ENCODE data around the gene C1QTNF5.

C1QTNF5 gene

GRCh38 chr11:119359365-119360214 lies 18.9 kb upstream of the C1QTNF5 start:
- DNase-seq (ENCODE audit: low read depth): no peak

GRCh38 chr11:119357074-119357473 lies 16.4 kb upstream of the C1QTNF5 start:
- no peak for DNase-seq (ENCODE audit: low read depth)

GRCh38 chr11:119356349-119357031 lies 15.8 kb upstream of the C1QTNF5 start:
- peak; percentile 66 for DNase-seq (ENCODE audit: low read depth)

- no peak for DNase-seq (ENCODE audit: low read depth)
These were observed 14.6 kb upstream of the C1QTNF5 start for GRCh38 chr11:119355091-119355843.

GRCh38 chr11:119352857-119353260 lies 12.2 kb upstream of the C1QTNF5 start:
- no peak for DNase-seq (ENCODE audit: low read depth)

- no peak for DNase-seq (ENCODE audit: low read depth)
These were observed 10.5 kb upstream of the C1QTNF5 start for GRCh38 chr11:119351232-119351631.

- no peak for DNase-seq (ENCODE audit: low read depth)
These were observed 9.6 kb upstream of the C1QTNF5 start for GRCh38 chr11:119350302-119350701.

- DNase-seq (ENCODE audit: low read depth): no peak
These were observed 7.4 kb upstream of the C1QTNF5 start for GRCh38 chr11:119347940-119348605.

- no peak for DNase-seq (ENCODE audit: low read depth)
These were observed 6.6 kb upstream of the C1QTNF5 start for GRCh38 chr11:119347242-119347641.

- no peak for DNase-seq (ENCODE audit: low read depth)
These were observed 5.9 kb upstream of the C1QTNF5 start, which contains the start of gene MFRP for GRCh38 chr11:119346605-119347004. Gene MFRP (minus strand): TSS chr11:119346705. CDS start chr11:119346513, 192 bp downstream.

- DNase-seq (ENCODE audit: low read depth): no peak
These were observed 5.0 kb upstream of the C1QTNF5 start for GRCh38 chr11:119345685-119346084.

GRCh38 chr11:119344291-119345010 lies 3.8 kb upstream of the C1QTNF5 start:
- no peak for DNase-seq (ENCODE audit: low read depth)

GRCh38 chr11:119343726-119344125 lies 3.0 kb upstream of the C1QTNF5 start:
- no peak for DNase-seq (ENCODE audit: low read depth)

- no peak for DNase-seq (ENCODE audit: low read depth)
These were observed 1.9 kb upstream of the C1QTNF5 start for GRCh38 chr11:119342362-119343130.

- DNase-seq (ENCODE audit: low read depth): no peak
These were observed 1.3 kb upstream of the C1QTNF5 start for GRCh38 chr11:119342023-119342300.

- no peak for DNase-seq (ENCODE audit: low read depth)
These were observed 739 bp upstream of the C1QTNF5 start for GRCh38 chr11:119341222-119342022.

GRCh38 chr11:119339589-119340334 lies 921 bp downstream of the C1QTNF5 start:
- no peak for DNase-seq (ENCODE audit: low read depth)

GRCh38 chr11:119338965-119339588 lies 1.6 kb downstream of the C1QTNF5 start:
- DNase-seq (ENCODE audit: low read depth): no peak

All from iris pigment epithelial cell (primary cell).